K562 (cell line): ENCODE results near the gene CCT5. TPM values are rescaled to one million over a fixed set of nuclear protein-coding genes. Genes with fewer than 3 reads are reported as not detected.

Experiments
- ATAC-seq: fragments of 200-7000 bp; cut with Tn5 transposase; 3 replicates; pipeline ENCODE4 v1.9.1; 2020; ENCODE audit warnings: moderate library complexity
- BruUV-seq: library from RNA; stranded (reverse); fragments of 400-500 nt; replicated peaks from 2 replicates; lab custom pipeline; 2021; lab: Mats Ljungman, UMichigan
- CTCF ChIA-PET: fragments of 300-600 bp; formaldehyde crosslinking; extraction: SDS; loops from one replicate; lab custom pipeline; 2021; ENCODE audit warnings: low intra/inter-chr PET ratio; lab: Yijun Ruan, JAX
- POLR2A ChIA-PET: fragments of 300-600, 350-650 bp; sonication (Branson Sonifier 250); formaldehyde crosslinking; extraction: SDS; loops from one replicate; lab custom pipeline; 2021; ENCODE audit warnings: antibody characterized with exemption, inconsistent platforms; lab: Yijun Ruan, JAX
- DNase-seq, 4 experiments: peaks; one replicate each; pipeline versions ENCODE4 v3.0.0 to v3.0.0-alpha.2; 2011 to 2018; ENCODE audit warnings: low spot score in 3 of 4, mixed read lengths in 3 of 4; ENCODE audit errors: extremely low read depth in 1 of 4
- FAIRE-seq: peaks from 2 replicates; lab custom pipeline; 2011; peaks lifted over from hg19 to GRCh38; lab: Jason Lieb, UNC
- H2AFZ ChIP-seq: 2 replicates; pipeline ENCODE4 v1.6.0; 2011; ENCODE audit warnings: low read depth, low read length, control low read depth, inconsistent platforms
- H3K27ac ChIP-seq: fragments of 200-600 bp; 3 replicates; pipeline ENCODE4 v1.8.0; 2011; ENCODE audit warnings: low read depth, mild to moderate bottlenecking, control low read depth, inconsistent platforms, low read length, moderate library complexity, mixed read lengths; ENCODE audit errors: extremely low read depth
- H3K27me3 ChIP-seq, 2 experiments: fragments of 300-600 bp in 1 of 2; 2 replicates in 1 of 2; 3 replicates in 1 of 2; pipeline versions ENCODE4 v1.6.0 to v1.8.0; 2011; ENCODE audit warnings: inconsistent platforms in 2 of 2, low read length in 2 of 2, mild to moderate bottlenecking in 1 of 2, mixed read lengths in 1 of 2, moderate library complexity in 1 of 2; ENCODE audit not compliant: control insufficient read depth in 2 of 2, insufficient read depth in 2 of 2
- H3K36me3 ChIP-seq: fragments of 300-600 bp; 3 replicates; pipeline ENCODE4 v1.8.0; 2011; ENCODE audit warnings: mild to moderate bottlenecking, low read length, inconsistent platforms; ENCODE audit not compliant: control insufficient read depth, insufficient read depth
- H3K4me1 ChIP-seq, 2 experiments: fragments of 200-600 bp in 1 of 2; replicated peaks in 1 of 2; 2 replicates in 1 of 2; 3 replicates in 1 of 2; pipeline versions ENCODE4 v1.5.1 to v1.8.0; 2011; ENCODE audit warnings: inconsistent platforms in 2 of 2, low read length in 2 of 2, mild to moderate bottlenecking in 1 of 2, mixed read lengths in 1 of 2, moderate library complexity in 1 of 2; ENCODE audit not compliant: control insufficient read depth in 2 of 2, insufficient read depth in 2 of 2
- H3K4me2 ChIP-seq: 2 replicates; pipeline ENCODE4 v1.6.1; 2011; ENCODE audit warnings: low read length, control low read depth, inconsistent platforms, mixed read lengths; ENCODE audit not compliant: insufficient read depth
- H3K4me3 ChIP-seq: fragments of 200-600 bp; sonication (generic), shearing (Covaris generic); 2 replicates; pipeline ENCODE4 v1.5.1; 2016; ENCODE audit warnings: control low read depth, inconsistent platforms
- H3K79me2 ChIP-seq: fragments of 200-600 bp; 3 replicates; pipeline ENCODE4 v1.8.0; 2011; ENCODE audit warnings: low read length, inconsistent platforms; ENCODE audit not compliant: control insufficient read depth, insufficient read depth
- H3K9ac ChIP-seq, 2 experiments: 2 replicates each; pipeline versions ENCODE4 v1.6.0 to v1.6.1; 2011; ENCODE audit warnings: low read depth in 2 of 2, low read length in 2 of 2, control low read depth in 1 of 2, inconsistent platforms in 1 of 2, mild to moderate bottlenecking in 1 of 2, mixed read lengths in 1 of 2; ENCODE audit not compliant: insufficient read depth in 1 of 2
- H3K9me1 ChIP-seq: one replicate; pipeline ENCODE4 v1.6.0; 2011; ENCODE audit warnings: inconsistent platforms, mild to moderate bottlenecking, low read length, moderate library complexity; ENCODE audit not compliant: control insufficient read depth, insufficient read depth
- H3K9me3 ChIP-seq: replicated peaks from 2 replicates; pipeline ENCODE4 v1.5.1; 2011; ENCODE audit warnings: low read depth, low read length, inconsistent platforms; ENCODE audit not compliant: control insufficient read depth, insufficient read depth
- H4K20me1 ChIP-seq: replicated peaks from 2 replicates; pipeline ENCODE4 v1.6.1; 2011; ENCODE audit warnings: low read length, inconsistent platforms, mixed read lengths; ENCODE audit not compliant: control insufficient read depth, insufficient read depth
- CREB1 ChIP-seq, 2 experiments: sonication (generic) in 1 of 2; formaldehyde crosslinking in 1 of 2; IDR thresholded peaks; 2 replicates each; pipeline versions ENCODE4 v1.6.1 to v1.8.0; 2012 to 2022; ENCODE audit warnings: inconsistent platforms in 1 of 2, mild to moderate bottlenecking in 1 of 2, missing genetic modification reagents in 1 of 2, moderate library complexity in 1 of 2
- ETV5 ChIP-seq: sonication (generic); formaldehyde crosslinking; IDR thresholded peaks from 2 replicates; pipeline ENCODE4 v1.4.0; 2020; ENCODE audit warnings: low read depth, mild to moderate bottlenecking, missing genetic modification reagents
- FOS ChIP-seq: IDR thresholded peaks from 3 replicates; pipeline ENCODE4 v1.6.1; 2011; ENCODE audit not compliant: insufficient read length; ENCODE audit errors: extremely low read depth
- FOXK2 ChIP-seq, 2 experiments: fragments of 450-650 bp; IDR thresholded peaks in 1 of 2; conservative IDR thresholded peaks in 1 of 2; 2 replicates each; pipeline ENCODE4 v1.6.1; 2016; ENCODE audit warnings: low read depth in 2 of 2, mild to moderate bottlenecking in 1 of 2
- KDM1A ChIP-seq, 2 experiments: fragments of 450-650 bp; IDR thresholded peaks; 2 replicates each; pipeline ENCODE4 v1.6.1; 2016; ENCODE audit warnings: mild to moderate bottlenecking in 2 of 2
- MCM2 ChIP-seq: fragments of 450-650 bp; IDR thresholded peaks from 2 replicates; pipeline ENCODE4 v1.6.1; 2017; ENCODE audit warnings: low read depth, mild to moderate bottlenecking
- MLLT1 ChIP-seq, 2 experiments: fragments of 450-650 bp; IDR thresholded peaks; 2 replicates each; pipeline ENCODE4 v1.6.1; 2016
- SP2 ChIP-seq: IDR thresholded peaks from 2 replicates; pipeline ENCODE4 v1.6.1; 2011; ENCODE audit warnings: mild to moderate bottlenecking, low read depth, low read length, moderate library complexity; ENCODE audit not compliant: poor library complexity, severe bottlenecking; ENCODE audit errors: extremely low read depth
- ZHX1 ChIP-seq: fragments of 150-350 bp; conservative IDR thresholded peaks from 2 replicates; pipeline ENCODE4 v1.6.1; 2014; ENCODE audit warnings: low read length
- WGBS: fragments of 100-300 bp; shearing (Covaris generic); methylation state at CpG from one replicate; pipeline ENCODE4 v1.1.6; 2016; ENCODE audit warnings: low coverage, mixed read lengths; ENCODE audit not compliant: insufficient coverage; ENCODE audit errors: missing lambda C conversion rate; 5-methylcytosine and 5-hydroxymethylcytosine counted together
- in situ Hi-C: fragments of 300-500 bp; cut with MboI; formaldehyde crosslinking; loops from 4 replicates; pipeline ENCODE4 v1.15.0; 2018; ENCODE audit warnings: inconsistent platforms, mixed read lengths
- intact Hi-C: fragments of 100-400 bp; cut with micrococcal nuclease; formaldehyde crosslinking; loops from 2 replicates; pipeline ENCODE4 v1.14.2; 2022
- polyA plus RNA-seq, 8 experiments: library from polyadenylated mRNA; depleted of rRNA in 4 of 8; stranded (reverse) in 5 of 8; unstranded in 3 of 8; fragments of >200 nt; fragmentation: Nextera tagmentation in 2 of 8; fragmentation: Illumina TruSeq in 1 of 8; extraction: Ambion mirVana in 2 of 8; extraction: Trizol in 1 of 8; gene quantifications; 2 replicates each; pipeline versions ENCODE4 v1.2.1 to v1.2.3, GENCODE V29; 2011 to 2014; ENCODE audit warnings: inconsistent platforms in 1 of 8, missing spikeins in 1 of 8
- total RNA-seq, 7 experiments: library from RNA; depleted of rRNA in 6 of 7; stranded (reverse); fragments of >200 nt in 6 of 7; fragmentation: Illumina TruSeq in 2 of 7; extraction: Trizol in 2 of 7; gene quantifications; 2 replicates each; pipeline versions ENCODE4 v1.2.1 to v1.2.3, GENCODE V29; 2011 to 2021; ENCODE audit warnings: low replicate concordance in 1 of 7
- TF ChIP-seq, protein P1 (sequence below): sonication (generic); formaldehyde crosslinking; IDR thresholded peaks from 2 replicates; pipeline ENCODE4 v1.8.1; 2023; ENCODE audit warnings: mild to moderate bottlenecking, missing genetic modification reagents
- TF ChIP-seq, protein P2 (sequence below): fragments of 250-450 bp; sonication (Bioruptor Pico); IDR thresholded peaks from 2 replicates; pipeline ENCODE4 v1.8.0; 2021; ENCODE audit warnings: borderline replicate concordance, mild to moderate bottlenecking, moderate library complexity; ENCODE audit not compliant: poor library complexity, severe bottlenecking

The CCT5 gene
- total and polyA plus RNA-seq, 9 of the 15 experiments (the other 6 are each of a cell fraction or from before 2014, with no cell fraction given): 782 to 1,606 (median 1,153) TPM

GRCh38 chr5:10291692-10292339 lies 41.7 kb downstream of the CCT5 start (continued):
- TF ChIP-seq FOXK2 (conservative IDR thresholded peaks at IDR 0.05 in 1 of 2, IDR thresholded peaks at IDR 0.05 in 1 of 2; ENCODE audit: low read depth in 2 of 2) (no peak), ZHX1 (no peak), MCM2 (no peak), FOS (no peak), ETV5 (CRISPR knock-in tag) (no peak)

- no peak; the same call in 2 of the 3 replicates for ATAC-seq
- Histone ChIP-seq H3K79me2 (peaks cover 85% of the 10 kb centered on the region), H3K36me3 (peaks cover 73% of the 10 kb centered on the region), H3K4me2 (peak overlapping the region; percentile 59), H3K27me3 (no peaks in the 10 kb centered on the region), H3K4me3 (no peak overlapping the region), H3K9me3 (peaks cover 4% of the 10 kb centered on the region; the same call in 1 of the 2 replicates), H3K9ac (no peak overlapping the region), H2AFZ (no peak overlapping the region), H3K9me1 (no peaks in the 10 kb centered on the region), H3K4me1 (peaks cover 44 to 60% of the 10 kb centered on the region in 2 experiments), H3K27ac (peak overlapping the region; percentile 81), H4K20me1 (no peaks in the 10 kb centered on the region)
- no peak for DNase-seq
- WGBS: 63% methylated on average over 3 of the region's 3 CpGs
- FAIRE-seq: no peak
- CTCF ChIA-PET: interaction anchor here (0.6 kb wide), 1 partner anchor 171 kb away, joined by 3 read pairs; no protein-coding TSS in a partner anchor
- POLR2A ChIA-PET: interaction anchor here (0.6 to 1.4 kb wide), 10 partner anchors 8 to 783 kb away, joined by 3 to 10 read pairs (median 4); partner anchors contain the start of gene MARCHF6
- in situ Hi-C loops (no loop called here), intact Hi-C loops (loop anchor here (1.0 to 5.0 kb wide), 2 partner anchors 9 to 58 kb away; partner anchors contain the start of gene MARCHF6)
- BruUV-seq: TSS peak; percentile 8
- TF ChIP-seq KDM1A (IDR thresholded peaks at IDR 0.05) (peak; percentile 43 to 78; a peak in 3 of 4 replicates), MLLT1 (IDR thresholded peaks at IDR 0.05) (no peak), CREB1 (IDR thresholded peaks at IDR 0.05) (no peak), CREB1 (CRISPR knock-in tag; IDR thresholded peaks at IDR 0.05) (no peak), SP2 (no peak)
- TF ChIP-seq, protein P1, sequence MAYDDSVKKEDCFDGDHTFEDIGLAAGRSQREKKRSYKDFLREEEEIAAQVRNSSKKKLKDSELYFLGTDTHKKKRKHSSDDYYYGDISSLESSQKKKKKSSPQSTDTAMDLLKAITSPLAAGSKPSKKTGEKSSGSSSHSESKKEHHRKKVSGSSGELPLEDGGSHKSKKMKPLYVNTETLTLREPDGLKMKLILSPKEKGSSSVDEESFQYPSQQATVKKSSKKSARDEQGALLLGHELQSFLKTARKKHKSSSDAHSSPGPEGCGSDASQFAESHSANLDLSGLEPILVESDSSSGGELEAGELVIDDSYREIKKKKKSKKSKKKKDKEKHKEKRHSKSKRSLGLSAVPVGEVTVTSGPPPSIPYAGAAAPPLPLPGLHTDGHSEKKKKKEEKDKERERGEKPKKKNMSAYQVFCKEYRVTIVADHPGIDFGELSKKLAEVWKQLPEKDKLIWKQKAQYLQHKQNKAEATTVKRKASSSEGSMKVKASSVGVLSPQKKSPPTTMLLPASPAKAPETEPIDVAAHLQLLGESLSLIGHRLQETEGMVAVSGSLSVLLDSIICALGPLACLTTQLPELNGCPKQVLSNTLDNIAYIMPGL (CRISPR knock-in tag): no peak
- TF ChIP-seq, protein P2, sequence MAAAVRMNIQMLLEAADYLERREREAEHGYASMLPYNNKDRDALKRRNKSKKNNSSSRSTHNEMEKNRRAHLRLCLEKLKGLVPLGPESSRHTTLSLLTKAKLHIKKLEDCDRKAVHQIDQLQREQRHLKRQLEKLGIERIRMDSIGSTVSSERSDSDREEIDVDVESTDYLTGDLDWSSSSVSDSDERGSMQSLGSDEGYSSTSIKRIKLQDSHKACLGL (CRISPR knock-in tag): no peak
These were observed 44.0 kb downstream of the CCT5 start for GRCh38 chr5:10293907-10294662.
